IMR-90 (cell line): Measurements from ENCODE around the gene PPFIA2. TPM values are rescaled to one million over a fixed set of nuclear protein-coding genes. Genes with fewer than 3 reads are reported as not detected.

Experiments used
- ATAC-seq: fragments of 200-7000 bp; cut with Tn5 transposase; 2 replicates; pipeline ENCODE4 v1.9.1; 2020; ENCODE audit warnings: low read depth, mild to moderate bottlenecking, moderate library complexity
- BruUV-seq: library from RNA; stranded (reverse); fragments of 400-500 nt; replicated peaks from 2 replicates; lab custom pipeline; 2021; lab: Mats Ljungman, UMichigan
- CTCF ChIA-PET: fragments of 300-600 bp; formaldehyde crosslinking; extraction: SDS; loops from one replicate; lab custom pipeline; 2021; ENCODE audit warnings: antibody characterized with exemption; lab: Yijun Ruan, JAX
- POLR2A ChIA-PET: fragments of 300-600 bp; sonication (Branson Sonifier 250); formaldehyde crosslinking; loops from one replicate; lab custom pipeline; 2022; ENCODE audit warnings: antibody characterized with exemption; ENCODE audit not compliant: unreplicated experiment; lab: Charles Lee
- DNase-seq: peaks from one replicate; pipeline ENCODE4 v3.0.0; 2013
- H2AFZ ChIP-seq: replicated peaks from 2 replicates; pipeline ENCODE3; 2013; ENCODE audit warnings: low read length, mild to moderate bottlenecking; ENCODE audit not compliant: poor library complexity
- H2AK5ac ChIP-seq: 2 replicates; pipeline ENCODE4 v1.6.1; 2013; ENCODE audit warnings: low read depth, low read length, inconsistent platforms
- H2AK9ac ChIP-seq: replicated peaks from 2 replicates; pipeline ENCODE3; 2013; ENCODE audit warnings: mild to moderate bottlenecking, low read depth, low read length, moderate library complexity; ENCODE audit not compliant: poor library complexity
- H2BK120ac ChIP-seq: 2 replicates; pipeline ENCODE4 v1.6.1; 2013; ENCODE audit warnings: low read depth, low read length, inconsistent platforms
- H2BK15ac ChIP-seq: 3 replicates; pipeline ENCODE4 v1.6.1; 2013; ENCODE audit warnings: low read depth, low read length, inconsistent platforms
- H2BK20ac ChIP-seq: 2 replicates; pipeline ENCODE4 v1.6.1; 2013; ENCODE audit warnings: low read depth, mild to moderate bottlenecking, inconsistent platforms, low read length, moderate library complexity
- H2BK5ac ChIP-seq: 2 replicates; pipeline ENCODE4 v1.6.1; 2013; ENCODE audit warnings: mild to moderate bottlenecking, low read depth, low read length, inconsistent platforms; ENCODE audit not compliant: poor library complexity, severe bottlenecking
- H3K14ac ChIP-seq: replicated peaks from 2 replicates; pipeline ENCODE4 v1.6.1; 2013; ENCODE audit warnings: low read depth, low read length, inconsistent platforms
- H3K18ac ChIP-seq: 2 replicates; pipeline ENCODE4 v1.6.1; 2013; ENCODE audit warnings: low read depth, low read length, control low read depth
- H3K23ac ChIP-seq: 2 replicates; pipeline ENCODE4 v1.6.1; 2013; ENCODE audit warnings: low read depth, low read length, inconsistent platforms
- H3K27ac ChIP-seq: 2 replicates; pipeline ENCODE4 v1.5.1; 2013; ENCODE audit warnings: mild to moderate bottlenecking, control low read depth, low read length; ENCODE audit not compliant: insufficient read depth
- H3K27me3 ChIP-seq: 2 replicates; pipeline ENCODE4 v1.6.1; 2013; ENCODE audit warnings: low read length; ENCODE audit not compliant: control insufficient read depth, insufficient read depth
- H3K36me3 ChIP-seq: 2 replicates; pipeline ENCODE4 v1.6.1; 2013; ENCODE audit warnings: low read length, mixed read lengths; ENCODE audit not compliant: control insufficient read depth, insufficient read depth
- H3K4ac ChIP-seq: 2 replicates; pipeline ENCODE4 v1.6.1; 2013; ENCODE audit warnings: low read depth, low read length, inconsistent platforms
- H3K4me1 ChIP-seq: 2 replicates; pipeline ENCODE4 v1.6.1; 2013; ENCODE audit warnings: low read length, mixed read lengths; ENCODE audit not compliant: control insufficient read depth, insufficient read depth
- H3K4me2 ChIP-seq: 2 replicates; pipeline ENCODE4 v1.6.1; 2013; ENCODE audit warnings: low read depth, mild to moderate bottlenecking, control low read depth, low read length, moderate library complexity
- H3K4me3 ChIP-seq: 2 replicates; pipeline ENCODE4 v1.5.1; 2013; ENCODE audit warnings: low read depth, mild to moderate bottlenecking, control low read depth, low read length, moderate library complexity; ENCODE audit not compliant: insufficient read depth
- H3K56ac ChIP-seq: 2 replicates; pipeline ENCODE4 v1.6.1; 2013; ENCODE audit warnings: low read length, inconsistent platforms; ENCODE audit not compliant: insufficient read depth; ENCODE audit errors: extremely low read depth
- H3K79me1 ChIP-seq, 2 experiments: 2 replicates each; pipeline ENCODE4 v1.6.1; 2013; ENCODE audit warnings: low read length in 2 of 2, inconsistent platforms in 1 of 2, low read depth in 1 of 2
- H3K9ac ChIP-seq: 2 replicates; pipeline ENCODE4 v1.6.1; 2013; ENCODE audit warnings: low read depth, low read length, control low read depth
- H3K9me1 ChIP-seq: 2 replicates; pipeline ENCODE4 v1.6.1; 2013; ENCODE audit warnings: low read length, inconsistent platforms; ENCODE audit not compliant: insufficient read depth
- H3K9me3 ChIP-seq: 2 replicates; pipeline ENCODE4 v1.6.1; 2013; ENCODE audit warnings: low read length; ENCODE audit not compliant: control insufficient read depth, insufficient read depth
- H4K20me1 ChIP-seq: 2 replicates; pipeline ENCODE4 v1.6.1; 2013; ENCODE audit warnings: low read length, inconsistent platforms; ENCODE audit not compliant: insufficient read depth
- H4K5ac ChIP-seq: 2 replicates; pipeline ENCODE4 v1.6.1; 2013; ENCODE audit warnings: mild to moderate bottlenecking, low read depth, low read length, control low read depth
- H4K8ac ChIP-seq, 2 experiments: 2 replicates each; pipeline ENCODE4 v1.6.1; 2013; ENCODE audit warnings: low read depth in 2 of 2, low read length in 2 of 2, control low read depth in 1 of 2, inconsistent platforms in 1 of 2
- H4K91ac ChIP-seq: 2 replicates; pipeline ENCODE4 v1.6.1; 2013; ENCODE audit warnings: low read depth, low read length, inconsistent platforms; ENCODE audit not compliant: insufficient read depth
- BHLHE40 ChIP-seq: fragments of 150-350 bp; IDR thresholded peaks from 2 replicates; pipeline ENCODE4 v1.6.1; 2016; ENCODE audit warnings: mild to moderate bottlenecking, low read depth, low read length
- CEBPB ChIP-seq: IDR thresholded peaks from 2 replicates; pipeline ENCODE4 v1.6.1; 2012; ENCODE audit warnings: low read depth, low read length, improper control_type of control experiment
- CHD1 ChIP-seq: IDR thresholded peaks from 2 replicates; pipeline ENCODE4 v1.6.1; 2012; ENCODE audit warnings: low read depth, low read length, improper control_type of control experiment
- CTCF ChIP-seq: conservative IDR thresholded peaks from 2 replicates; pipeline ENCODE4 v1.5.1; 2012; ENCODE audit warnings: mild to moderate bottlenecking, low read depth, low read length, improper control_type of control experiment
- ELK1 ChIP-seq: fragments of 150-350 bp; IDR thresholded peaks from 2 replicates; pipeline ENCODE4 v1.6.1; 2016; ENCODE audit warnings: low read depth, mild to moderate bottlenecking, low read length, moderate library complexity, borderline replicate concordance
- FOS ChIP-seq: fragments of 150-350 bp; IDR thresholded peaks from 2 replicates; pipeline ENCODE4 v1.6.1; 2016; ENCODE audit warnings: low read depth, low read length
- MAFK ChIP-seq: IDR thresholded peaks from 2 replicates; pipeline ENCODE4 v1.6.1; 2012; ENCODE audit warnings: low read depth, low read length, improper control_type of control experiment
- MAZ ChIP-seq: IDR thresholded peaks from 2 replicates; pipeline ENCODE4 v1.6.1; 2012; ENCODE audit warnings: low read depth, mild to moderate bottlenecking, low read length, improper control_type of control experiment, moderate library complexity, borderline replicate concordance
- MXI1 ChIP-seq: IDR thresholded peaks from 2 replicates; pipeline ENCODE4 v1.6.1; 2012; ENCODE audit warnings: low read depth, mild to moderate bottlenecking, low read length, moderate library complexity, borderline replicate concordance
- NFE2L2 ChIP-seq: fragments of 150-350 bp; IDR thresholded peaks from 2 replicates; pipeline ENCODE4 v1.6.1; 2016; ENCODE audit warnings: low read depth, mild to moderate bottlenecking, low read length
- POLR2A ChIP-seq: IDR thresholded peaks from 2 replicates; pipeline ENCODE4 v1.6.1; 2012; ENCODE audit warnings: mild to moderate bottlenecking, low read depth, low read length
- RAD21 ChIP-seq: IDR thresholded peaks from 2 replicates; pipeline ENCODE4 v1.6.1; 2012; ENCODE audit warnings: low read length, improper control_type of control experiment
- RCOR1 ChIP-seq: IDR thresholded peaks from 2 replicates; pipeline ENCODE4 v1.6.1; 2012; ENCODE audit warnings: mild to moderate bottlenecking, low read length, improper control_type of control experiment; ENCODE audit not compliant: insufficient replicate concordance
- RFX5 ChIP-seq: IDR thresholded peaks from 2 replicates; pipeline ENCODE4 v1.8.0; 2012; ENCODE audit warnings: low read depth, mild to moderate bottlenecking, low read length, moderate library complexity
- SMC3 ChIP-seq: fragments of 150-350 bp; IDR thresholded peaks from 2 replicates; pipeline ENCODE4 v1.6.1; 2016; ENCODE audit warnings: low read depth, mild to moderate bottlenecking, antibody characterized with exemption, low read length, moderate library complexity
- USF2 ChIP-seq: fragments of 150-350 bp; IDR thresholded peaks from 2 replicates; pipeline ENCODE4 v1.6.1; 2017; ENCODE audit warnings: mild to moderate bottlenecking, antibody characterized with exemption, low read length, low read depth
- WGBS, 2 experiments: methylation state at CpG; one replicate each; pipeline versions ENCODE4 v1.1.5 to v1.1.7; 2013; ENCODE audit warnings: missing lambda C conversion rate in 2 of 2; ENCODE audit not compliant: insufficient read length in 1 of 2; ENCODE audit errors: extremely low coverage in 2 of 2; 5-methylcytosine and 5-hydroxymethylcytosine counted together
- dilution Hi-C: fragments of 300-500 bp; cut with HindIII; formaldehyde crosslinking; loops from one replicate; pipeline ENCODE4 v1.14.3; 2018; ENCODE audit warnings: low sequenced_read_pairs; ENCODE audit not compliant: unreplicated experiment
- in situ Hi-C: fragments of 300-500 bp; cut with MboI; formaldehyde crosslinking; loops from 3 replicates; pipeline ENCODE4 v1.14.3; 2019; ENCODE audit warnings: low sequenced_read_pairs, inconsistent platforms, mixed read lengths
- intact Hi-C: fragments of 100-400 bp; cut with micrococcal nuclease; formaldehyde crosslinking; loops from 2 replicates; pipeline ENCODE4 v1.10.0; 2022
- polyA plus RNA-seq, 3 experiments: library from polyadenylated mRNA; depleted of rRNA; stranded (reverse); fragments of >200 nt; gene quantifications; 2 replicates each; pipeline ENCODE4 v1.2.3, GENCODE V29; 2012; ENCODE audit warnings: low replicate concordance in 1 of 3
- total RNA-seq: library from RNA; depleted of rRNA; stranded (reverse); fragments of >200 nt; gene quantifications from 2 replicates; pipeline ENCODE4 v1.2.3, GENCODE V29; 2012

PPFIA2 gene
- total and polyA plus RNA-seq, 2 of the 4 experiments (the other 2 are of a cell fraction) = 0.29 to 1.3 TPM

- no peak overlapping the region for H2AFZ ChIP-seq
- DNase-seq (no peak), ATAC-seq (no peak)
- H2BK5ac ChIP-seq = no peak overlapping the region
- no peak overlapping the region for H3K18ac ChIP-seq
- no peaks in the 10 kb centered on the region for H3K9me3 ChIP-seq
- no CpG with 5 or more reads among the region's 5 CpGs for WGBS, 2 experiments
- H4K8ac ChIP-seq = no peak overlapping the region
- H3K27me3 ChIP-seq = no peaks in the 10 kb centered on the region
- H2BK120ac ChIP-seq = no peak overlapping the region
- no peaks in the 10 kb centered on the region for H3K79me1 ChIP-seq
- H2AK9ac ChIP-seq = no peak overlapping the region
- no peak overlapping the region for H3K14ac ChIP-seq
- no peak overlapping the region for H3K4me3 ChIP-seq
- H4K20me1 ChIP-seq = no peaks in the 10 kb centered on the region
- CTCF ChIA-PET = no interaction called here
- no peak overlapping the region for H3K56ac ChIP-seq
- H3K4me1 ChIP-seq = no peaks in the 10 kb centered on the region
- no peak overlapping the region for H3K4me2 ChIP-seq
- no peak overlapping the region for H4K5ac ChIP-seq
- H3K9ac ChIP-seq = no peak overlapping the region
- no peaks in the 10 kb centered on the region for H3K36me3 ChIP-seq
- H2BK15ac ChIP-seq = no peak overlapping the region
- no peak overlapping the region for H2BK20ac ChIP-seq
- no peak overlapping the region for H3K23ac ChIP-seq
- H3K27ac ChIP-seq = no peak overlapping the region
- no peak overlapping the region for H4K91ac ChIP-seq
- no peaks in the 10 kb centered on the region for H3K9me1 ChIP-seq
- H3K4ac ChIP-seq = no peak overlapping the region
- no peak overlapping the region for H2AK5ac ChIP-seq
- intact Hi-C loops = no loop called here
- TF ChIP-seq POLR2A (no peak), MAFK (no peak), CTCF (no peak), FOS (no peak), MAZ (no peak), USF2 (no peak), ELK1 (no peak), RAD21 (no peak), SMC3 (no peak), NFE2L2 (no peak), MXI1 (no peak), RFX5 (no peak), RCOR1 (no peak), CEBPB (no peak), CHD1 (no peak), BHLHE40 (no peak)
- dilution Hi-C loops = no loop called here
- in situ Hi-C loops = no loop called here
- BruUV-seq = no TSS peak
- POLR2A ChIA-PET = no interaction called here
Observed at GRCh38 chr12:81347404-81347803, 411.7 kb downstream of the PPFIA2 start.
